HTERT RPE-1 (cell line): ENCODE data around the gene APOM.

Experiments
- in situ Hi-C: fragments of 300-500 bp; cut with MboI; formaldehyde crosslinking; loops from 4 replicates; pipeline ENCODE4 v1.14.3; 2020; ENCODE audit warnings: low sequenced_read_pairs

The APOM gene

DNA sequence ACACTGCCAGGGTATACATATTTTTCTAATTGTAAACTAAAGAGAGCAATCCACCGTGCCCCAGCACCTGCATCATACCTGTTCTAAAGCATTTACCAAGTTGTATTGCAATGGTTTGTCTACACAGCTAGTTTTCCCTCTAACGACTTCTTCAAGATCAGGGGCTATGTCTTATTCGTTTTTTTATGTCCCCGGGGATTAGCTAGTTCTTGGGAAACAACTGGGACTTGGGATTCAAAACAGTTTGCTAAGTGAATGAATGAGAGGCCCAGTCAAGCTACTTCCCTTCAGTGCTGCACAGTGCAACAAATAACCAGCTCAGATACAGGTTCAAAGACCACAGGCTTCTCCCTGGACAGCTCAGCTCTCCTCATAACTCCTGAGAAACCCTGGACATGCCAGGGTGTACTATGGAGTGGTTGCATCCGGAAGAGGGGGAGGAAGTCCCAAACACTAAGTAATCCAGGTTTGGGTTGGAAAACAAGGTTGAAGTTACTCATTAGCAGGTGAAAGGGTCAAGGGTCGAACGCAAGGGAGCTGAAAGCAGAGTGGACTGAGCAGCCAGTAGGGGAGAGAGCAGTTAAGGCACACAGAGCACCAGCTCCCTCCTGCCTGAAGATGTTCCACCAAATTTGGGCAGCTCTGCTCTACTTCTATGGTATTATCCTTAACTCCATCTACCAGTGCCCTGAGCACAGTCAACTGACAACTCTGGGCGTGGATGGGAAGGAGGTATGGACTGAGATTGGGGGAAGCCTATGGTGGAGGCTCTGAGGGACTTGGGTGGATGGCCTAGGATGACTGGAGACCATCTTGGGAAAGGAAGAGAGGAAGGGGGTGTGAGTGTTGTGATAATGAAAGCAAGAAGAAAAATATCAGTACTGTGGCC lies at the start of gene APOM:
Gene APOM, plus strand, starts transcription at position 546 of the 889 bp plus-strand sequence. Its CDS starts 73 bp downstream, at position 619.
- in situ Hi-C loops: no loop called here

DNA sequence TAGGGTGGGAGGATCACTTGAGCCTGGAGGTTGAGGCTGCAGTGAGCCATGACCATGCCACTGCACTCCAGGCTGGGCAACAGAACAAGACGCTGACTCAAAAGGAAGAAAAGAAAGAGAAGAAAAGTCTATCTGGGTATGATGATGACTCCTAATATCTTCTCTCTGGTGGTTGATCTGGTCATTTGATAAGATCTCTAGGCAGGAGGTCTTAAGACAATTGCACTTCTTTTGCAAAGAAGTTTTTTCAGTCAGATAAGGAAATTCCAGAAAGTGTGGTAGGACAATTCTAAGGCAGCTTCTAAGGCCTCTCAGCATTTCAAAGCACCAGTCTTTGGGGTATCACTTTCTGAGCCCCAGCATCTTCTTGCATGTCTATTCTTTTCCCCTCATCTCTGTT lies 48.4 kb upstream of the APOM start:
- in situ Hi-C loops: no loop called here

DNA sequence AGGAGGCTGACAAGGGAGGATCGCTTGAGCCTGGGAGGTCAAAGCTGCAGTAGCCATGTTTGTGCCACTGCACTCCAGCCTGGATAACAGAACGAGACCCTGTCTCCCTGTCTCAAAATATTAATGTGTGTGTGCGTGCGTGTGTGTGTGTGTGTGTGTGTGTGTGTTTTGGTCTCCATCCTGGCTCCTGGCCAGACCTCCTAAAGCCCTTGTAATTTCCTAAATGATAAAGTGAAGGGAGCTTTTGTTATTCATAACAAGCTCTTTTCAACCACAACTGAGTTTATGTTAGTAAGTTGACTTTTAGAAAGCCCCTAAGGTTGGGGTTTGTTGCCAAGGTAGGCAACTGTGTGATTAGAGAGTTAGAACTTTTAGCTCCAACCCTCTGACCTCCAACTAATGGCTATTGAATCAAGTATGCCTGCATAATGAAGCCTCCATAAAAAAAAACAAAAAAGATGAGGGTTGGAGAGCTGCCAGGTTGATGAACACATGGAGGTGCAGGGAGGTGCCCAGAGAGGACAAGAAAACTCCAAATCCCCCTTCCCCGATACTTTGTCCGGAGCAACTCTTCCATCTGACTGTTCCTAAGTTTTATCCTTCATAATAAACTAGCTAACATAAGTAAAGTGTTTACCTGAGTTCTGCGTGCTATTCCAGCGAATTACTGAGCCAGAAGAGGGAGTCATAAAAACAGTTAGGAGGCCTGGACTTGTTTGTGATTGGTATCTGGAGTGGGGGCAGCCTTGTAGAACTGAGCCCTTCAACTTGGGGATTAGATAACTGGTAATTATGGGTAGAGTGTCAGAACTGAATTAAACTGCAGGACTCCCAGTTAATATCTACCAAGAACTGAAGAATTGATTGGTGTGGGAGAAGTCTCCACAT lies 45.9 kb upstream of the APOM start:
- in situ Hi-C loops: no loop called here

DNA sequence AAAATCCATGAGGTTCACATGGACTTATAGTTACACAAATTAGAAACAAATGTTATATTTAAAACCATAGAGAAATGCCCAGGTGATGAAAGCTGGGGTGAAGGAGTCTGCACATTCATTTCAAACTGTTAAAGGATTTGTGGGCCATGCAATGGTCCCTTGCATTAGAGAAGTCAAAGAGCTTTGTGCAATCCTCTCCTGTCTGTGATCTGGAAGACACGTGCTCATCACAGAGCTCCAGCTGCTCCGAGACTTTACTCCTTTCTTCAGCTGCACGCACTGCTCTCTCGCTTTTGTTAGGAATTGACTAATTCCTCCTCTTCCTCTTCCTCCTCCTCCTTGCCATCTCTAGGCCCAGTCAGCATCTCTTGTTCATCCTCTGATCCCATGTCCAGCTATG lies 44.7 kb upstream of the APOM start:
- in situ Hi-C loops: no loop called here

DNA sequence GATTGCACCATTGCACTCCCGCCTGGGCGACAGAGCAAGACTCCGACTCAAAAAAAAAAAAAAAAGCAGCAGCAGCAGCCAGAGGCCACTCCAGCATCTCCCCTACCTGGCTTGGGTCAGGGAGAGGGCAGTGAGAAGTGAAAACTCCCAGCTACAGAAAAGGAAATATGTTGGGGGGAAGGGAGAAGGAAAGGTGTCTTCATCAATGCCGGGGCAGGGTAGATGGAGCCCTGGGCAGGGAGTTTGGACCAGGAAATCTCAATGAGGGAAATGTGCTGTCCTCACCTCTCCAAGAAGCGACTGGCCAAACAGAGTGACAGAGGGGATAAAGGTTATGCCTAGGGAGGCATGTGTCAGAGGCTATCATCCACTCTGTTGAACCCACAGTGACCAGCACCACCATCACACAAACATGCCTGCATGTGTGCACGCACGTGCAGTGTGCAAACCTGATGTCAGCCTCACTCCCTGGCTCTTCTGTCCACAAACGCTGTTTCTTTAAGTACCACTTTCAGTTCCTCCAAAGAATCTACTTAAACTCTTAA lies 41.5 kb upstream of the APOM start:
- in situ Hi-C loops: no loop called here

DNA sequence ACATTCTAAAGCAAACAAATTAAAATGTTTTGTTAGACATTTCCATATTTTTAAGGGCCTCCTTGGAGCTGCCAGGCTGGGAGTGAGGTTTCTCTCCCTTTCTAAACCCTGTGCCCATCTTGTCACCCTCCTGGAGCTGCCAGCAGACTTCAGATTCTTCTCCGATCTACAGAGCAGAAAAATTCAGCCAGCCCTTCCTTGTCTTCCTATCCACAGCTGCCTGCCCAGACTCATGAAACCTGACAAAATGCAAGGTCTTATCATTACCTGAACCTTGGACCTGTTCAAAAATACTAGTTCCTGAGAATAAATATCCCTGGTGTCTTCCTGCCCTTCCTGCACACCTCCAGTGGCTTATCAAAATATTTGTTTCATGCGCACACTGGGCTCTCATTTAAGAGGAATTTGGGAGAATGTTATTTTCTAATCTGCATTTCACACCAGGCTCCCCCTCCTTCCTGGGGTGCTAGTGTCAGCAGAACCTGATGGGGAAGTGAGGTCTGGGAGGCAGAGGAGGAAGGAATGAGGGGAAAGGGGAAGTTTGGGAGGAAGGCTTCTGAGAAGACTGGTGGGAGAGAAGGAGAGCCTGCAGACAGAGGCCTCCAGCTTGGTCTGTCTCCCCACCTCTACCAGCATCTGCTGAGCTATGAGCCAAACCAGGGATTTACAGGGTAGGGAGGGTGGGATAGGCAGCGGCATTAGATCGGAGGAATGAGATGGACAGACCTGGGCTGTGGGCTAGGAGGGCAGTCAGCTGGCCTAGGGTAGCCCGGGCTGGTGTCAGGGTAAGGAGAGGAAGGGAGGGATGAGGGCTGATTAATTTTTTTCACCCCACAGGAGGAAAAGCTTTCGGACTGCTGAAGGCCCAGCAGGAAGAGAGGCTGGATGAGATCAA lies 40.8 kb upstream of the APOM start, which contains the start of gene AIF1:
Gene AIF1, plus strand, starts transcription at position 551 of the 895 bp plus-strand sequence. Its CDS starts 96 bp downstream, at position 647.
- in situ Hi-C loops: no loop called here

DNA sequence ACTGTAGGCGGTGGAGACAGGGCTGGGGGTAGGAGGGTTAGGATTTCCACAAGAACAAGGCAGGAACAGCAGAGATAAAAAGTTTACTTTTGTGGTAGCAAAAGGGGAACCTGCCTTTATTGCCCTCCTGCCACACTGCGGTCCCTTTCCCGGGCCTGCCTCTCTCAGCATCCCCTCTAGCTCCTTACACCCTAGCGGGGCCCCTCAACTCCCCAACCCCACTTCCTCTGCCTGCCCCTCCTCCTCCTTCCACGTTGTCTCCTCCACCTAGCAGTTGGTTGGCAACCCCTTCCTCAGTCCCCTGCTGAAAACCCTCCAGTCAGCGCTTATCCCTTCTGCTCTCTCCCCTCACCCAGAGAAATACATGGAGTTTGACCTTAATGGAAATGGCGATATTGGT lies 39.9 kb upstream of the APOM start:
- in situ Hi-C loops: no loop called here

DNA sequence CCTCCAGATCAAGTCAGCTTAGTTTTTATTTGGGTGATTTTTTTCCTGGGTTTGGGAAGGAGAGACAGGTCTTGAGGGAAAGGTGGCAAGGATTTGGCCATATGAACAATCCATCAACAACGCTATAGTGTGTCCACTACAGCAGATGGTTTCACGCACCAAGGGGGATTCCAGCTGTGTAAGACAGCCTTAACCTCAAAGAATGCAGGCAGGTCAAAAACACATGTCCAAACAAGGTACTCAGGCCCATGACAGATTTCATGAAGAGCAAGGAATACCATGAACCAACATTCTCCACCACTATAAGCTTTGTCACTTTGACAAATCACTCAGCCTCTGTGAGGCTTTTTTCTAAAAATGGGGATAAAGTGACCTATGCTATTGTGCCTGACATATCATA lies 38.7 kb upstream of the APOM start:
- in situ Hi-C loops: no loop called here

DNA sequence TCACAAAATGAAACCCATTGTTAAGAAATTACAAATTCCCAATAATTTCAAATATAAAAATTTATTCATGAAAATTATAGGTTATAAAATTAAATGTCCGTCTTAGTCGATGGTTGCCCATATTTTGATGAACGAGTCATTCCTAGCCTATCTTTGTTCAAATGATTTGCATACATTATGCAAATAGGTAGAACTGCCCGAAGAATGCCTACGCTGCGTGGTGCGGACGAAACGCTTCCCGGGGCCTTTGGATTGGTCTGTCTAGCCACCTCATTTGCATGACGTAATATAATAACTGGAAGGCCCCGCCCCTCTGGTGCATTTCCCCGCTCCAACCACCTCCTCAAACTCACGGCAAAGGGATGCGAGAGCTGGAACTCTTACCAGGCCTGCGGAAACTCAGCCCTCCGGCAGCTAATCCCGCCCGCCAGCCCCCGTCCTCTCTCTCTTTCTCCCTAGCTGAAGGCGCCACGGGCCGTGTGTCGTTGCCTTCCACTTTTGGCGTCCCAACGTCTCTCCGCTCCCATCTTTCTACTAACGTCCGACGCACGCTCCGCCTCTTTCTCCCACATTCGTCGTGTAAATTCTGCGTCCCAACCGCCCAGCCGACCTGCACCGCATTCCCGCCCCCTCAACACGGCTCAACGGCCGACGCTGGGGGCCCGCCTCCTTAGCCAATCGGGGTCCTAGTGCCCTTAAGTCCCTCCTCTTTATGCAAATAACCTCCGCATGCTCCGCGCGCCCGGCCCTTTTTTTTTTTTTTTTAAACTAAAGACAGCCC lies 35.7 kb upstream of the APOM start:
- in situ Hi-C loops: no loop called here

DNA sequence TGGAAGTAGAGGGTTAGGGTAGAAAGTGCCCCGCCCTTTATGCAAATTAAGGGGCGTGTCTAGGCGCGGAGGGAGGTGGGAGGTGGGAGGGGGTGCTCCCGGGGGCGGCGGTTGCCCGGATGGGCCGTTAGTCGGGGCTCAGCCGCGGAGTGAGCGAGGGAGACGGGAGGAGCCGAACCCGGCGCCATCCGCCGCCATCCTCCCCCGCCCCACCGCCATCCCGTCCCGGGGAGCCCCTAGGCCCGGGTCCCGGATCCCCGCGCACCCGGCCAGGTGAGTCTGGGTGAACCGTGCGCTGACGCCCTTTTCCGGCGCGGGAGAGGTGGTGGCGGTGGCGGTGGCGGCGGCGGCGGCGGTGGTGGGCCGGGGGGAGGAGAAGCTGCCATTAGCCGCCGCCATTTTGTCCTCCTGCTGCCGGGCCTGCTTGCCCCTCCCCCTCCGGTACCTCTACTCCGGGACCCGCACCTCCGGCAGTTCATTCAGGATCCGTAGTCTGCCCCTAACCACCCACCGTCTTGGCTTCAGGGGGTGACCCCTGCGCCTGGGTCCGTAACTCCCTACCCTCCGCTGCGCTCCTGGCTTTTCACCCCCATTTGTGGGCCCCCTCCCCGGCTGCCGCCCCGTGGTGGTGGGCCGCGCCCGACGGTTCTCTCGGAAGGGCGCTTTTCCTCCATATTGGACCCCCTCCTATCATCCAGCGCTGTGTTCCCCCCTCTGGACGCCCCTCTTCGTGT lies 34.9 kb upstream of the APOM start, which contains the start of gene PRRC2A:
Gene PRRC2A, plus strand, starts transcription at position 130 of the 734 bp plus-strand sequence. CDS start 2,075 bp downstream, outside the sequence.
- in situ Hi-C loops: no loop called here

DNA sequence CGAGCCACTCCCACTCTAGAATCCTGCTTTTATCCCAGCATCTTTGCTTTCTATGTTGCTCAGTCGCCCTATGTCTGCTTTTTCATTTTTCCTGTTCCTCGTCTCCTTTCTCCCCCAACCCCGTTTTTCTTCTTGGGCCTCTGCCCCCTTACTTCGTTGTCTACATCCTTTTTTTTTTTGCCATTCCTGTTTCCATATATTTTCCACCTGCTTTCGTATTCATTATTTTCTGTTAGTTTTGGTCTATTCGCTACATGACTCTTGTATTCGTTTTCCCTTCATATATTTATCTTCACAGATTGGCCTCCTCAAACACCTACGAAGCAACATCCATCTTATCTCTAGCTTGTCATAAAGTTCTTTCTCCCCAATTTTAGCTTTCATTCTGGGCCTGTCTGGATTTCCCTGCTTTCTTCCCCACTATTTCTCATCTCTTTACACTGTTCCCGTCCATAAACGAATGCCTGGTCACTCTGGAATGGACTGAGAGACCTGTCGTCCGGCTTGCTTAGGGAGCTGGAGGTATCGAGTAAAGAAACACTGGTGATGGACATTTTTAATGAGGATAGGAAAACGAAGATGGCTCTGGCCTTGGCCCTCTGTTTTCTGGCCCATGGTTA lies 34.3 kb upstream of the APOM start:
- in situ Hi-C loops: no loop called here

DNA sequence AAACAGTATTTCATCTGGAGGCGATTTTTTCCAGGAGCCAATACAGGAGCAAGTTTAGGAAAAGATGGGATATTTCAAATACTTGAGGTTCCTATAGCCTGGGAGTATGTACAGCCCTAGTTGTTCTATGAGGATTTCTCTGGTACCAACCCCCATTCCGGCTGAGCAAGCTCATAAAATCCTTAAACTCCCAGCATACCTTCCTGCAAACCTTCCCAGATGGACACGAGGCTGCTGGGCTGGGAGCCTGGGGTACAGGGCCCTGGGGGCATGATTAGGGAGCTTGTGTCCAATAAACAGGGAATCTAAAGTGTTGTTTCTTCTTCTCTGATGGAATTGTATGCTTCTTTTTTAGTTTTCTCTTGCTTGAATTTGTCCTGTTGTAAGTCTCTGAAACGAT lies 33.7 kb upstream of the APOM start:
- in situ Hi-C loops: no loop called here

DNA sequence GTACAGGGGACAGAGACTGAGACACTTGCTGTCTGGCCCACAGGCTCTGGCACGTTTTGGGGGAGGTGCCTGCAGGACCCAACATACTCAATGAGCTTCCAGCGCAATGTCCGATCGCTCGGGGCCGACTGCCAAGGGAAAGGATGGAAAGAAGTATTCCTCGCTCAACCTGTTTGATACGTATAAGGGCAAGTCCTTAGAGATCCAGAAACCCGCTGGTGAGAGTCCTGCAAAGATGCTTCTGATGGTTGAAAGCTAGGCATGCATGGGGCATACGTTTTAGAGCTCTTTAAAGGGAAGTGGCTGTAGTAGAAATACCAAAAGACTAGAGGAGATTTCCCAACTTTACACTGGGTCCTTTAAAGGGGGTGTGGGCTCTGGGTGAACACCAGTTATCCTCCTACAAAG lies 33.0 kb upstream of the APOM start:
- in situ Hi-C loops: no loop called here

DNA sequence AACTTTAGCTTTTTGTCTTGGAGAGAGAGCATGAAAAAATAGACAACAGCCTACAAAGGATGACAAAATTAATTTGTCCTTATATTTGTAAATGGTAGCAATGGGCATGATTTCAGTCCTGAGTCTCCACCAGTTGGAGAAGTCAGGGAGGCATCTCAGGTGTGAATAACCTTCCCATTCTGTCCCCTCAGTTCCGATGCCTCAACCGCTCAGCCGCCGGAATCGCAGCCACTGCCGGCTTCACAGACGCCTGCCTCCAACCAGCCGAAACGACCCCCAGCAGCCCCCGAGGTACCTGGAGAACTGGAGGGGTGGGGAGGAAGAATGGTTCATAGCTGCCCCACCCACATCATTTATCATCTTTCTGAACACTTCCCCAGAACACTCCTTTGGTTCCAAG lies 31.6 kb upstream of the APOM start:
- in situ Hi-C loops: no loop called here

DNA sequence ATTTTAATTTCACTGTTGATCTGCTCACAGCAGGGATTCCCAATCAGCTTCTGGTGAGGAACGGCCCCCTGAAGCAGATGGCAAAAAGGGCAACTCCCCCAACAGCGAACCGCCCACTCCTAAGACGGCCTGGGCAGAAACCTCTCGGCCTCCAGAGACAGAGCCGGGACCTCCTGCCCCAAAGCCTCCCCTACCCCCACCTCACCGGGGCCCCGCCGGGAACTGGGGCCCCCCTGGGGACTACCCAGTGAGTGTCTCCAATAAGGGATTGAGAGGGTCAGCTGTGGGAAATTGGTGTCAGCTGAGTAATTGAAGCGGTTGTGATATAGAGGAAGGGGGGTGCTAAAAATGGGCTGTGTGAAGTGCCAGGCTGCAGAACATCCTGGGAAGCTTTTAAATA lies 28.7 kb upstream of the APOM start:
- in situ Hi-C loops: no loop called here

DNA sequence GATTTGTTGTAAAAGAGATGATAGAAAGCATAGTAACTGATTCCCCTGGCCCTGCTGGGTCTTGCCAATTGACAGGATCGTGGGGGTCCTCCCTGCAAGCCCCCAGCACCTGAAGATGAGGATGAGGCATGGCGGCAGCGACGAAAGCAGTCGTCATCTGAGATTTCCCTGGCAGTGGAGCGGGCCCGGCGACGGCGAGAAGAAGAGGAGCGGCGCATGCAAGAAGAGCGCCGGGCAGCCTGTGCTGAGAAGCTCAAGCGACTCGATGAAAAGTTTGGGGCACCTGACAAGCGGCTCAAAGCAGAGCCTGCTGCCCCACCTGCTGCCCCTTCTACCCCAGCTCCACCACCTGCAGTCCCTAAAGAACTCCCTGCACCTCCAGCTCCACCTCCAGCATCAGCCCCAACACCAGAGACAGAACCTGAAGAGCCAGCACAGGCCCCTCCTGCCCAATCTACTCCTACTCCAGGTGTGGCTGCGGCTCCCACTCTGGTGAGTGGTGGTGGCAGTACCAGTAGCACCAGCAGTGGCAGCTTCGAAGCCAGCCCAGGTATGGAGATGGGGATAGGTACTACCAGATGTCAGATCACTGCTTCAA lies 27.9 kb upstream of the APOM start:
- in situ Hi-C loops: no loop called here

DNA sequence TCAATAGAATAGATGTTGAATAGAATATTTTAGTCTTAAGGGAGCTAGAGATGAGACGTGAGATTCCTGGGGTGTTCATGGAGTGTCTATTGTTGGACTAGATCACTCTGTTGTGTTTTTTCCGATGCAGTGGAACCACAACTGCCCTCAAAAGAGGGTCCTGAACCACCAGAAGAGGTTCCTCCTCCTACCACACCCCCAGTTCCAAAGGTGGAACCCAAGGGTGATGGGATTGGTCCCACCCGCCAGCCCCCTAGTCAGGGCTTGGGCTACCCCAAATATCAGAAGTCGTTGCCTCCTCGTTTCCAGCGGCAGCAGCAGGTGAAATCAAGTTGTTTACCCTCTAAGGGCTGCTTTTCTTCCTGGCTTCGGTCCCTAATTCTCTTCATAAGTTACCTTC lies 26.7 kb upstream of the APOM start:
- in situ Hi-C loops: no loop called here
